ENCODE data around the gene NPAS2. TPM values are rescaled to one million over a fixed set of nuclear protein-coding genes. Genes with fewer than 3 reads are reported as not detected.

NPAS2 gene
- polyA plus RNA-seq, 1 of the 3 experiments (the other 2 are of a cell fraction), result 58.5 TPM

- TF ChIP-seq CHD2 (IDR thresholded peaks at IDR 0.05; ENCODE audit: low read length, partially characterized antibody), result no peak
- TF ChIP-seq FOXM1 (IDR thresholded peaks at IDR 0.05; ENCODE audit: low read depth), result no peak
- TF ChIP-seq SIN3A (IDR thresholded peaks at IDR 0.05; ENCODE audit: borderline replicate concordance, low read depth, low read length), result no peak
- no peak for TF ChIP-seq CTCF (IDR thresholded peaks at IDR 0.05)
- no peak for TF ChIP-seq FOXJ3 (CRISPR knock-in tag; IDR thresholded peaks at IDR 0.05)
- TF ChIP-seq POLR2AphosphoS5 (IDR thresholded peaks at IDR 0.05; ENCODE audit: low read depth, low read length), result no peak
- TF ChIP-seq TEAD4 (IDR thresholded peaks at IDR 0.05; ENCODE audit: borderline replicate concordance, insufficient read depth), result no peak
- no peak for TF ChIP-seq PBX3 (IDR thresholded peaks at IDR 0.05)
- TF ChIP-seq REST (IDR thresholded peaks at IDR 0.05; ENCODE audit: low read depth, low read length), result no peak
- TF ChIP-seq RCOR1 (IDR thresholded peaks at IDR 0.05; ENCODE audit: low read length), result no peak
- TF ChIP-seq EP300 (IDR thresholded peaks at IDR 0.05; ENCODE audit: borderline replicate concordance in 1 of 2, low read depth in 1 of 2, low read length in 1 of 2), result no peak
- no peak for TF ChIP-seq RFX5 (IDR thresholded peaks at IDR 0.05; ENCODE audit: low read length)
- TF ChIP-seq YY1 (IDR thresholded peaks at IDR 0.05; ENCODE audit: low read depth), result no peak
- TF ChIP-seq ZBTB33 (IDR thresholded peaks at IDR 0.05; ENCODE audit: borderline replicate concordance, low read depth), result no peak
- TF ChIP-seq TCF12 (IDR thresholded peaks at IDR 0.05), result no peak
- no peak for TF ChIP-seq NFIC (IDR thresholded peaks at IDR 0.05; ENCODE audit: borderline replicate concordance)
- TF ChIP-seq ELF1 (IDR thresholded peaks at IDR 0.05), result no peak
- peaks cover 0 to 4% of the 10 kb centered on the region in 2 experiments; a peak in 2 of 4 replicates for H3K4me1 ChIP-seq (ENCODE audit: control insufficient read depth in 1 of 2, insufficient read depth in 2 of 2, low read depth in 1 of 2, low read length in 1 of 2)
- no peaks in the 10 kb centered on the region for H3K9me2 ChIP-seq
- no peak overlapping the region for H3K9ac ChIP-seq
- no peaks in the 10 kb centered on the region; the same call in 1 of the 2 replicates for H4K20me1 ChIP-seq (ENCODE audit: insufficient read depth)
- POLR2A ChIA-PET, result no interaction called here
- no peak overlapping the region for H3K4me3 ChIP-seq (ENCODE audit: low read depth in 2 of 2, low read length in 1 of 2)
- H3K27ac ChIP-seq (ENCODE audit: low read depth in 2 of 2, low read length in 1 of 2), result no peak overlapping the region
- no peak for DNase-seq
- peaks cover 6% of the 10 kb centered on the region for H3F3A ChIP-seq (replicated peaks; ENCODE audit: insufficient read depth)
- WGBS (ENCODE audit: low lambda C conversion rate), result 81% methylated on average over 2 of the region's 2 CpGs
- no peaks in the 10 kb centered on the region for H3K27me3 ChIP-seq (ENCODE audit: insufficient read depth)
- no peak overlapping the region for H3K4me2 ChIP-seq
- H3K36me3 ChIP-seq (replicated peaks in 1 of 2; ENCODE audit: control insufficient read depth in 1 of 2, insufficient read depth in 2 of 2, low read length in 1 of 2), result peaks cover 0 to 7% of the 10 kb centered on the region in 2 experiments
- no peaks in the 10 kb centered on the region for H3K9me3 ChIP-seq
- CTCF ChIA-PET, result interaction anchor here (1.4 kb wide), 1 partner anchor 159 kb away, joined by 3 read pairs; no protein-coding TSS in a partner anchor
- H3K79me2 ChIP-seq (ENCODE audit: insufficient read depth), result peaks cover 88% of the 10 kb centered on the region
- no peak overlapping the region for H2AFZ ChIP-seq (ENCODE audit: low read depth)
These were observed 6.6 kb downstream of the NPAS2 start for GRCh38 chr2:100826494-100826893.

All from SK-N-SH (cell line).